Measurements from ENCODE around the gene BTBD18.

DNA sequence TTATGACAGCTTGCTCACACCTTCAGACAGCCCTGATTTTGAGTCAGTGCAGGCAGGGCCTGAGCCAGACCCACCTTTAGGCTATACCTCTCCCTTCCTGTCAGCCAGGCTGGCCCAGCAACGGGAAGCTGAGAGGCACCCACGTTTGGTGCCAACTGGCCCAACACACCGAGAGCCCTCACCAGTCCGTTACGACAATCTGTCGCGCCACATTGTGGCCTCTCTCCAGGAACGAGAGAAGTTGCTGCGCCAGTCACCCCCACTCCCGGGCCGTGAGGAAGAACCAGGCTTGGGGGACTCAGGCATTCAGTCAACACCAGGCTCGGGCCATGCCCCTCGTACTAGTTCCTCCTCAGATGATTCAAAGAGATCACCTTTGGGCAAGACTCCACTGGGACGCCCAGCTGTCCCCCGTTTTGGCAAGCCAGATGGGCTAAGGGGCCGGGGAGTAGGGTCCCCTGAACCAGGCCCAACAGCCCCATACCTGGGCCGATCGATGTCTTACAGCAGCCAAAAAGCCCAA lies 52.7 kb downstream of the BTBD18 start:
- TF ChIP-seq POLR2A (IDR thresholded peaks at IDR 0.05; ENCODE audit: low read depth) (no peak), POLR2AphosphoS5 (IDR thresholded peaks at IDR 0.05) (no peak), EP300 (IDR thresholded peaks at IDR 0.05) (no peak), CTCF (IDR thresholded peaks at IDR 0.05) (no peak)
